HG02981 (cell line): ENCODE measurements around the gene TRAF3IP3.

Experiments used
- ATAC-seq: cut with Tn5 transposase; IDR thresholded peaks from one replicate; pipeline ENCODE4 v1.9.1; 2021; ENCODE audit warnings: mild to moderate bottlenecking, moderate library complexity; ENCODE audit not compliant: unreplicated experiment

Gene TRAF3IP3

GRCh38 chr1:209755926-209756614 lies at the start of gene TRAF3IP3:
TRAF3IP3 (plus strand) TSS chr1:209756053; CDS start chr1:209760040, 3,987 bp downstream.
- ATAC-seq: peak; percentile 82

- no peak for ATAC-seq
These were observed 49.2 kb upstream of the TRAF3IP3 start for GRCh38 chr1:209706622-209707021.

DNA sequence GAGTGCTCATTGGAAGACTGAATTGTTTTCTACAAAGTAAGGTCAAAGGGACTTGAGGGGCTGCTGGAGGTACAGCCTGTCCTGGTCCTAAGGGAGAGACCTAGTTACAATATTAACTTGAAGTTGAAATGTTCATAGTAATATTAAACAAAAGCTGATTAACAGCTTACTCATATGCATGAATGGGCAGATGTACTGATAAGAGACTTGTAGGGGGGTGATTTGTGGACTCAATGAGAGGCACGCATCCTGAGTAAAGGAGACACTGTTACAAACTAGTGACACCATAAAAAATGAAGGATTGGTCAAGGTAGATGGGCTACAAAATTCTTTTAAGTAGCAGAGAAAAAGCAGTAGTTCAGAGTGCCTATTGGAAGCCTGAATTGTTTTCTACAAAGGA lies 48.5 kb upstream of the TRAF3IP3 start:
- no peak for ATAC-seq

DNA sequence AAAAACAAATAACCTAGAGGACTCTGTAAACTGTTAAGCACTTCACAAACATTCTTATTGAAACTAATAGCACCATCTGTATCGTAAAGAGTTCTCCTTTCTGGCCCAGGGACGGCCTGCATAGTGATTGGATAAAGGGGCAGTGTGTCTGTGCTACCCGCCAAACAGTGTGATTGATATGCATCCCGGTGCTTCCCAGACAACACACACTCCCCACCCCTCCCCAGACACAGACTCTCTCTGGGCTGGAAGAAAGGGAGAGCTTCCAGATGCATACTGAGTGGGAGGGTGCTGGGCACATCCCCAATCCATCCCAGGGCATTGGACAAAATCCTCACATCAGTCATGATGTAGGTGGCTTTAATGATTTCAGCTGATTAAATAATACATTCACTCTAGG lies 47.6 kb upstream of the TRAF3IP3 start:
- no peak for ATAC-seq

DNA sequence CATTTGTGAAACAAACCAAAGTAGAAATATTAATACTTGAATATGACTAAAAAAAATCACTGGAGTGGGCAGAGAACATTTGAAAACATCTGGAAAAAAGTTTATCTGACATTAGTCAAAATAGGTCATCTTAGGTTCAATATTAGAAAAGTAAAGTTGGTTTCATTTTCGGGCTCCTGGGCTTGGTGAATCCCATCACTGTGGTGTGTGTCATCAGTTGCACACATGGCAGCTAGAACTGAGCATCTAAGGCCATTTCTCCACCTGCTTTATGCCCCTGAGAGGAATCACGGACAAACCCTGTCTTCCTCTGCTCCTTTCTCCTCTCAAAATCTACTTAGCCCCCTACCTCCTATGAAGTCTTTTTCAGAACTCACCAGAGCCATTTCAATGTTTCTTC lies 45.8 kb upstream of the TRAF3IP3 start:
- no peak for ATAC-seq

GRCh38 chr1:209710847-209711246 lies 45.0 kb upstream of the TRAF3IP3 start:
- ATAC-seq: no peak

DNA sequence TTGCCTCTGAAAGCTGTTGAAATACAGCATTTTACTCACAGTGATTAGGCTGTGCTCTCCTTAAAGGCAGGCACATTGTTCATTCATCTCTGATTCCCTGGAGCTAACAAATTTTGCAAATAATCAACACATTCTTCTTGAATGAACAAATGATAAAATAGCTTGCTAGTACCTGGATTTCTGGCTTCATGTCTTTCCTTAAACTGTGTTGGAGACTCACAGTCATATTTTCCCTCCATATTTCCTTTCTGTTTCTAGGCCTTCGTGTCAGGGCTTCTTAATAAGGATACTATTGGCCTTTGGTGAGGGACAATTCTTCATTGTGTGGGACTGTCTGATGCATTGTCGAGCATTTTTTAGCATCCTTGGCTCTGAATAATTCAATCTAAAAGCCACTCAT lies 41.5 kb upstream of the TRAF3IP3 start:
- ATAC-seq: no peak

DNA sequence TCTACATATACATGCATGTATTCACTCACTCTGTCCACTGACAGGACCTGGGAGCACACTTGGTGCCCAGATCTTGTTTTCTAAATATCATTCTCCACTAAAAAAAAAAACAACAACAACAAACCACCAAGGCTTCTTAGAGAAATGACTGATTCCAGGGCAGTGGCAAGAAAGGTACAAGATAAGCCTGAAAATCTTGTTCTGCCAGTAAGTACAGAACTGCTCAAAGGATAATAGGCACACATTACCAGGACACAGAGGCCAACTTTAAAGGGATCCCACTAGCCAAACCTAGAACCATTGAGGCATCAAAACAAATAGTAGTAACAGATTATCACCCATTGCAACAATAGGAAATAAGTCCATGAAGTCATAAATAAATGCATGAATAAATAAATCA lies 40.5 kb upstream of the TRAF3IP3 start:
- no peak for ATAC-seq

DNA sequence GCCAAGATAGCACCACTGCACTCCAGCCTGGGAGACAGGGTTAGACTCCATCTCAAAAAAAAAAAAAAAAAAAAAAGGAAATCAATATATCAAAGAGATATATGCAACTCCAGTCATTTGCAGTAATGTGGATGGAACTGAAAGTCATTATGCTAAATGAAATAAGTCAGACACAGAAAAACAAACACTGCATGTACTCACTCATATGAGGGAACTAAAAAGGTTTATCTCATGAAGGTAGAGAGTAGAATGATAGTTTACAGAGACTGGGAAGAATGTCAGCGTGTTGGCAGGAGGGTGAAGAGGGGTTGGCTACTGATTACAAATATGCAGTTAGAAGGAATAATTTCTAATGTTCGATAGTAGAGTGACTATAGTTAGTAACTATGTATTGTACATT lies 38.0 kb upstream of the TRAF3IP3 start:
- ATAC-seq: no peak

- ATAC-seq: no peak
These were observed 35.5 kb upstream of the TRAF3IP3 start for GRCh38 chr1:209720326-209720725.

GRCh38 chr1:209720826-209721225 lies 35.0 kb upstream of the TRAF3IP3 start:
- ATAC-seq: no peak

GRCh38 chr1:209721323-209721722 lies 34.5 kb upstream of the TRAF3IP3 start:
- ATAC-seq: no peak

GRCh38 chr1:209723265-209723664 lies 32.6 kb upstream of the TRAF3IP3 start:
- ATAC-seq: no peak

DNA sequence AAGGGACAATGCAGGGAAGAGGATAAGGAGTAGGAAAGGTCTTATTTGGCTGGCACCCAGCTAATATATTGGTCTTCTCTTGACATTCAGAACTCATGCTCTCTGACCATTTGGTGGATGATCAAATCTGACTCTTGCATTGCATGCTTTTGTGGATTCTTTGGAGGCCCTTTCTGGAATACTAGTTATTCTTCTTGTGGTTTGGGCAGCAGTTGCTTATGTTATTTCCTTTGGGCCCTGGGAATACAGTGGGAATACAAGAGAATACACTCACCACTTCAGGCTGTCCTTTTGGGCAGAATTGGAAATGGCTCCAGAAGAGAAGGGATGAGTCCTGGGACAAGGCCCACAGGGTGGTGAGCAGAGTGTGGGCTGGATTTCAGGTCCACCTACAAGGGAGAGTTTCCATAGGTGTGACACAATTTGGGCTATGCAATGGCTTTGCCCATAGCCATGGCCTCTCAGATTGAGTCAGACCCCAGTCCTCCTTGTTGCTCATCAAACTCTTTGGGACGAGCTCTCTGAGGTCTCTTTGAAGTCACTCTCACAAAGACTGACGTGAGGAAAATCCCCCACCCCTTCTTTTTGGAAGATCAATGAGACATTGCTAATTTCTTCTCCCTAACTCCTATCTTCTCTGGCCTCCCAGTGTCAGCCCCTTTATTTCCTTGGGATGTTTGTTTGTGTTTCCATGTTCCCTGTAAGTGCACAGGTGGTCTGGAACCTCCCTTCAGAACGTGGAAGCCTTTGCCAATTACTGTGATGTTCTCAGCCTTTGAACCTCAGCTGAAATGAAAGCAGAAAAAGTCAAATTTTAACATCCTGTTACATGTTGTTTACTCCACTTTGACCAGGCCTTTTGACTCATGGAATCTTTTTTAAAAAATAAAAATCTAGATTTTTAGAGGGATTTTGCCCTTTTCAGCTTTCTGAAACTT lies 31.8 kb upstream of the TRAF3IP3 start:
- ATAC-seq: no peak

DNA sequence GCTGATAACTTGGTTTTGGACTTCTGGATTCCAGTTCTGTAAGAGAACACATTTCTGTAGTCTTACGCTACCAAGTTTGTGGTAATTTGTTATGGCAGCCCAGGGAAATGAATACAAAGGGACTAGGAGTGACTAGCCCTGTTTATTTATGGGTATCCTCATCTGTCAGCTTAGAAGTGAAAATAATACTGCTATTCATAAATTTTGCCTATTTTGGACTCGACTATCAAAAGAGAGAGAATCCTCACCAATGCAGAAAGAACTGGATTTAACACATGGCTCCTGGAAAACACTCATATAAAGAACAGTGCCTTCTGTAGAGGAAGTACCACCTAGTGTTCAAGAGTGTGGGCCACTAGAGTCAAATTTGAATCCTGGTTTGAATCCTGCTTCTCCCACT lies 28.6 kb upstream of the TRAF3IP3 start:
- ATAC-seq: no peak

GRCh38 chr1:209727785-209728184 lies 28.1 kb upstream of the TRAF3IP3 start:
- ATAC-seq: no peak

DNA sequence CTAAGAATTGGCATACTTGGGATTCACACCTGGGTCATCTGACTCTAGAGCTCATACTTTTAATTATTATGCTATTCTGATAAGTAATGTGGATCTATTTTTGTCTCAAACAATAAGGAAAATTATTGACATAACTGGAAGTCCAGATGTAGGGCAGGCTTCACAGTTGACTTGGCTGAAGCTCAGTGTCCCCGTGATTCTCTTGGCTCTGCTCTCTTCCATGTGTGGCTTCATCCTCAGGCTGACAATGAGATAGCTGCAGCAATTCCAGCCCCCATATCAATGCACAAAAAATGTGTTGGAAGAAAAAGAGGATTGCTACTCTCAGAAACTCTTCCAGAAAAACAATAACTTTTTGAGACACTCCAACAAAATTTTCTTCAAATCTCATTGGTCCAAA lies 27.4 kb upstream of the TRAF3IP3 start:
- ATAC-seq: no peak

DNA sequence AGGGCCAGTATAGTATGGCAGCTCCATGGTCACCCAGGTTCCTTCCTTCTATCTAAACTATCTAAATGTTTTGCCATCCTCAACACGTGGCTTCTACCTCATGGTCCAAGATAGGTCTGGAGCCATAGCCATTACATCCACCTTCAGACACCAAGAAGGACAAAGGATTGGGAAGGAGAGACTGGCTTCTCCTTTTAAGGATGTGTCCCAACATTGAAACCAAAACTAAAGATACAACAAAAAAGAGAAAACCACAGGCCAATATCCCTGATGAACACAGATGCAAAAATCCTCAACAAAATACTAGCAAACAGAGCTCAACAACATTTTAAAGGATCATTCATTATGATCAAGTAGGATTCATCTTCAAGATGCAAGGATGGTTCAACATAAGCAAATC lies 26.4 kb upstream of the TRAF3IP3 start:
- ATAC-seq: no peak

DNA sequence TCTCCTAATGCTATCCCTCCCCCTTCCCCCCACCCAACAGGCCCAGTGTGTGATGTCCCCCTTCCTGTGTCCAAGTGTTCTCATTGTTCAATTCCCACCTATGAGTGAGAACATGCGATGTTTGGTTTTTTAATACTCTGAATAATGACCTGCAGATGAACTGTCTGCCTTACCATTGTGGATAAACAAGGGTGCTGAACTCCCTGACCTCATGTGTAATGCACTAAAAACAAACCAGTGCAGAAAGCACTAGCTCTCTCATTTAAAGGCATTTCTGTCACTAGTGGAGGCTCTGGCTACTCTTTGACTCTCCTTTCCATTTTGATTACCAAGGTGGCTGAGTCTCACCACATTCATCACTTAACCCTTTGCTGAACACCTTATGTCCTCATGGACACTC lies 23.1 kb upstream of the TRAF3IP3 start:
- no peak for ATAC-seq

- no peak for ATAC-seq
These were observed 22.3 kb upstream of the TRAF3IP3 start for GRCh38 chr1:209733409-209734192.

- no peak for ATAC-seq
These were observed 19.2 kb upstream of the TRAF3IP3 start for GRCh38 chr1:209736490-209737117.
